ENCODE measurements around the gene ARSA. TPM values are rescaled to one million over a fixed set of nuclear protein-coding genes. Genes with fewer than 3 reads are reported as not detected.

Gene ARSA
- total RNA-seq, 1 experiment from 2014 or later, result 16.6 TPM

GRCh38 chr22:50613291-50613981, 14.5 kb downstream of the ARSA start:
- no TSS peak for BruUV-seq (replicated peaks)
- no peak overlapping the region for H3K27ac ChIP-seq
- H3K9me2 ChIP-seq (ENCODE audit: insufficient read depth), result no peaks in the 10 kb centered on the region
- H3K4me1 ChIP-seq (replicated peaks; ENCODE audit: insufficient read depth), result peaks cover 6% of the 10 kb centered on the region; the same call in 1 of the 2 replicates
- no peak overlapping the region for H2AFZ ChIP-seq
- intact Hi-C loops (cut with micrococcal nuclease; ENCODE audit: unreplicated experiment), result no loop called here
- TF ChIP-seq EZH2 (IDR thresholded peaks at IDR 0.05; ENCODE audit: low read depth), result no peak
- TF ChIP-seq, protein P1, sequence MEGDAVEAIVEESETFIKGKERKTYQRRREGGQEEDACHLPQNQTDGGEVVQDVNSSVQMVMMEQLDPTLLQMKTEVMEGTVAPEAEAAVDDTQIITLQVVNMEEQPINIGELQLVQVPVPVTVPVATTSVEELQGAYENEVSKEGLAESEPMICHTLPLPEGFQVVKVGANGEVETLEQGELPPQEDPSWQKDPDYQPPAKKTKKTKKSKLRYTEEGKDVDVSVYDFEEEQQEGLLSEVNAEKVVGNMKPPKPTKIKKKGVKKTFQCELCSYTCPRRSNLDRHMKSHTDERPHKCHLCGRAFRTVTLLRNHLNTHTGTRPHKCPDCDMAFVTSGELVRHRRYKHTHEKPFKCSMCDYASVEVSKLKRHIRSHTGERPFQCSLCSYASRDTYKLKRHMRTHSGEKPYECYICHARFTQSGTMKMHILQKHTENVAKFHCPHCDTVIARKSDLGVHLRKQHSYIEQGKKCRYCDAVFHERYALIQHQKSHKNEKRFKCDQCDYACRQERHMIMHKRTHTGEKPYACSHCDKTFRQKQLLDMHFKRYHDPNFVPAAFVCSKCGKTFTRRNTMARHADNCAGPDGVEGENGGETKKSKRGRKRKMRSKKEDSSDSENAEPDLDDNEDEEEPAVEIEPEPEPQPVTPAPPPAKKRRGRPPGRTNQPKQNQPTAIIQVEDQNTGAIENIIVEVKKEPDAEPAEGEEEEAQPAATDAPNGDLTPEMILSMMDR (conservative IDR thresholded peaks at IDR 0.05), result no peak
- ChIA-PET CTCF (interaction anchor here (0.6 kb wide), 2 partner anchors 15 to 719 kb away, joined by 4 to 6 read pairs; no protein-coding TSS in a partner anchor), POLR2A (ENCODE audit: unreplicated experiment) (interaction anchor here (0.6 kb wide), 1 partner anchor 44 kb away, joined by 3 read pairs; no protein-coding TSS in a partner anchor)
- H3K79me2 ChIP-seq (ENCODE audit: low read depth), result no peaks in the 10 kb centered on the region
- peak; percentile 59 to 73 for DNase-seq
- H3F3A ChIP-seq (ENCODE audit: insufficient read depth, low read depth), result peaks cover 17% of the 10 kb centered on the region
- no peaks in the 10 kb centered on the region for H3K36me3 ChIP-seq (ENCODE audit: low read depth)
- peaks cover 40% of the 10 kb centered on the region for H3K27me3 ChIP-seq (ENCODE audit: insufficient read depth, low read depth)
- no peak overlapping the region for H3K4me3 ChIP-seq
- H3K4me2 ChIP-seq, result peak overlapping the region; percentile 11; the same call in 1 of the 2 replicates
- H4K20me1 ChIP-seq (ENCODE audit: insufficient read depth), result no peaks in the 10 kb centered on the region; the same call in 1 of the 2 replicates
- H3K9me3 ChIP-seq (ENCODE audit: insufficient read depth, low read depth), result no peaks in the 10 kb centered on the region

- no peaks in the 10 kb centered on the region for H3K36me3 ChIP-seq (ENCODE audit: low read depth)
- H3F3A ChIP-seq (ENCODE audit: insufficient read depth, low read depth), result peaks cover 17% of the 10 kb centered on the region
- peaks cover 6% of the 10 kb centered on the region; the same call in 1 of the 2 replicates for H3K4me1 ChIP-seq (replicated peaks; ENCODE audit: insufficient read depth)
- no peaks in the 10 kb centered on the region for H3K9me2 ChIP-seq (ENCODE audit: insufficient read depth)
- BruUV-seq (replicated peaks), result no TSS peak
- H3K4me3 ChIP-seq, result no peak overlapping the region
- TF ChIP-seq, protein P1 (conservative IDR thresholded peaks at IDR 0.05), result no peak
- no peak for TF ChIP-seq EZH2 (IDR thresholded peaks at IDR 0.05; ENCODE audit: low read depth)
- intact Hi-C loops (cut with micrococcal nuclease; ENCODE audit: unreplicated experiment), result no loop called here
- DNase-seq, result peak in 1 of 2 experiments; percentile 23
- no peak overlapping the region for H2AFZ ChIP-seq
- no peaks in the 10 kb centered on the region; the same call in 1 of the 2 replicates for H4K20me1 ChIP-seq (ENCODE audit: insufficient read depth)
- no peak overlapping the region for H3K4me2 ChIP-seq
- POLR2A ChIA-PET (ENCODE audit: unreplicated experiment), result interaction anchor here (0.6 kb wide), 1 partner anchor 45 kb away, joined by 3 read pairs; no protein-coding TSS in a partner anchor
- H3K27me3 ChIP-seq (ENCODE audit: insufficient read depth, low read depth), result peaks cover 47% of the 10 kb centered on the region
- no peak overlapping the region for H3K27ac ChIP-seq
- H3K79me2 ChIP-seq (ENCODE audit: low read depth), result no peaks in the 10 kb centered on the region
- CTCF ChIA-PET, result interaction anchor here (0.6 kb wide), 1 partner anchor 15 kb away, joined by 4 read pairs; no protein-coding TSS in a partner anchor
- H3K9me3 ChIP-seq (ENCODE audit: insufficient read depth, low read depth), result no peaks in the 10 kb centered on the region
These were observed 15.3 kb downstream of the ARSA start for GRCh38 chr22:50612528-50613221.

GRCh38 chr22:50612168-50612527, 15.8 kb downstream of the ARSA start:
- no peak for DNase-seq
- H4K20me1 ChIP-seq (ENCODE audit: insufficient read depth), result no peaks in the 10 kb centered on the region; the same call in none of the 2 replicates
- H3K9me3 ChIP-seq (ENCODE audit: insufficient read depth, low read depth), result no peaks in the 10 kb centered on the region
- intact Hi-C loops (cut with micrococcal nuclease; ENCODE audit: unreplicated experiment), result no loop called here
- no peak overlapping the region for H3K4me2 ChIP-seq
- no peaks in the 10 kb centered on the region for H3K36me3 ChIP-seq (ENCODE audit: low read depth)
- H3K4me1 ChIP-seq (replicated peaks; ENCODE audit: insufficient read depth), result peaks cover 6% of the 10 kb centered on the region; the same call in 1 of the 2 replicates
- peaks cover 53% of the 10 kb centered on the region for H3K27me3 ChIP-seq (ENCODE audit: insufficient read depth, low read depth)
- BruUV-seq (replicated peaks), result no TSS peak
- H3K27ac ChIP-seq, result no peak overlapping the region
- H3K9me2 ChIP-seq (ENCODE audit: insufficient read depth), result no peaks in the 10 kb centered on the region
- no peak overlapping the region for H2AFZ ChIP-seq
- CTCF ChIA-PET, result no interaction called here
- POLR2A ChIA-PET (ENCODE audit: unreplicated experiment), result no interaction called here
- no peak overlapping the region for H3K4me3 ChIP-seq
- H3F3A ChIP-seq (ENCODE audit: insufficient read depth, low read depth), result peaks cover 17% of the 10 kb centered on the region
- TF ChIP-seq, protein P1 (conservative IDR thresholded peaks at IDR 0.05), result no peak
- no peak for TF ChIP-seq EZH2 (IDR thresholded peaks at IDR 0.05; ENCODE audit: low read depth)
- no peaks in the 10 kb centered on the region for H3K79me2 ChIP-seq (ENCODE audit: low read depth)
